MCF 10A (cell line): ENCODE data around the gene TRIM54. TPM values are rescaled to one million over a fixed set of nuclear protein-coding genes. Genes with fewer than 3 reads are reported as not detected.
A peak's percentile ranks its signal among the peaks of the same experiment; 100 is the strongest.

Experiments
- BruUV-seq: library from RNA; stranded (reverse); fragments of 400-500 nt; replicated peaks from 2 replicates; lab custom pipeline; 2021; lab: Mats Ljungman, UMichigan
- CTCF ChIA-PET: fragments of 300-600 bp; sonication (Branson Sonifier 250); formaldehyde crosslinking; extraction: SDS; loops from one replicate; lab custom pipeline; 2021; ENCODE audit warnings: antibody characterized with exemption, inconsistent platforms; lab: Yijun Ruan, JAX
- POLR2A ChIA-PET: fragments of 300-600, 350-650 bp; sonication (Branson Sonifier 250); formaldehyde crosslinking; extraction: SDS; loops from one replicate; lab custom pipeline; 2020; ENCODE audit warnings: antibody characterized with exemption, inconsistent platforms; lab: Yijun Ruan, JAX
- DNase-seq: peaks from one replicate; pipeline ENCODE4 v3.0.0-alpha.2; 2018; ENCODE audit not compliant: unreplicated experiment
- H3K27ac Mint-ChIP-seq: one replicate; pipeline ENCODE4 v1.8.0; 2022; ENCODE audit warnings: mild to moderate bottlenecking, low read depth, mixed read lengths; ENCODE audit not compliant: unreplicated experiment
- H3K27me3 Mint-ChIP-seq: one replicate; pipeline ENCODE4 v1.8.0; 2022; ENCODE audit warnings: mixed read lengths; ENCODE audit not compliant: insufficient read depth, unreplicated experiment
- H3K36me3 Mint-ChIP-seq: one replicate; pipeline ENCODE4 v1.8.0; 2022; ENCODE audit warnings: mild to moderate bottlenecking, moderate library complexity, mixed read lengths; ENCODE audit not compliant: insufficient read depth, unreplicated experiment
- H3K4me1 Mint-ChIP-seq: one replicate; pipeline ENCODE4 v1.8.0; 2022; ENCODE audit warnings: mixed read lengths; ENCODE audit not compliant: insufficient read depth, unreplicated experiment
- H3K4me3 Mint-ChIP-seq: one replicate; pipeline ENCODE4 v1.8.0; 2022; ENCODE audit warnings: mild to moderate bottlenecking, moderate library complexity, mixed read lengths; ENCODE audit not compliant: unreplicated experiment
- H3K9me3 Mint-ChIP-seq: one replicate; pipeline ENCODE4 v1.8.0; 2022; ENCODE audit warnings: mixed read lengths; ENCODE audit not compliant: unreplicated experiment
- intact Hi-C: fragments of 100-400 bp; cut with micrococcal nuclease; formaldehyde crosslinking; loops from 2 replicates; pipeline ENCODE4 v1.14.1; 2022
- total RNA-seq: library from RNA; stranded (reverse); gene quantifications from 2 replicates; pipeline ENCODE4 v1.2.3, GENCODE V29; 2022
- TF ChIP-seq, protein P1 (sequence below): fragments of 200-600 bp; IDR thresholded peaks from one replicate; pipeline ENCODE4 v1.8.0; 2022; ENCODE audit warnings: antibody characterized with exemption, mild to moderate bottlenecking; ENCODE audit not compliant: unreplicated experiment

The TRIM54 gene
- total RNA-seq, 1 experiment from 2014 or later: not detected

DNA sequence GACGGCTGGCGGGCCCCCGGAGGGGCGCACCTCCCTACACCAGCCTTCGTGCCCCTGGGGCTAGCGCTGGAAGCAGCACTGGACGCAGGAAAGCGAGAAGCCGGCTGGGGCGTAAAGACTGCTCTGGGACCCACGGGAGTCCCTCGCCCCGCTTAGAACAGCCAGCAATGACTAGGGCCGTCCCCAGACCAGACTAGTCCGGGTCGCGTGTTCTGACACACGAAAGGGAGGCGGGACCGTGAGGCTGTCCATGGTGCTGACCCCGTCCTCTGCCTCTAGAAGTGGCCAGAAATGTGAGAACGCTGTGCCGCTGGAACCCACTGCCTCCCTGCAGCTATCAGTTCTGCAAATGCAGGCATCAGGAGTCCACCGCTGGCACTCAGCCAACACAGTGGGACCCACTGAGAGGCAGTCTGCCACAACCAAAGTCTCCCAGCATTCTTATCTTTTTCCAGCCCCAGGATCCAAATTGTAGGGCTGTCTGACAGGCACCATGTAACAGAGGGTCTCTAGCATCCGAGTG is 26.2 kb downstream of the TRIM54 start, which contains the start of gene UCN:
Gene UCN (minus strand): TSS at position 87 of the 523 bp plus-strand sequence. CDS start 550 bp downstream, outside the sequence.
- no peaks in the 10 kb centered on the region for H3K27me3 Mint-ChIP-seq
- no peaks in the 10 kb centered on the region for H3K4me1 Mint-ChIP-seq
- H3K9me3 Mint-ChIP-seq: no peaks in the 10 kb centered on the region
- no peak within 1 kb of the TSS for H3K4me3 Mint-ChIP-seq
- ChIA-PET CTCF (interaction anchor here (0.6 to 1.0 kb wide), 3 partner anchors 15 to 239 kb away, joined by 3 to 5 read pairs (median 4); no protein-coding TSS in a partner anchor), POLR2A (no interaction called here)
- no peak for DNase-seq
- intact Hi-C loops: no loop called here
- peaks cover 27% of the 10 kb centered on the region for H3K36me3 Mint-ChIP-seq
- no TSS peak for BruUV-seq
- TF ChIP-seq, protein P1, sequence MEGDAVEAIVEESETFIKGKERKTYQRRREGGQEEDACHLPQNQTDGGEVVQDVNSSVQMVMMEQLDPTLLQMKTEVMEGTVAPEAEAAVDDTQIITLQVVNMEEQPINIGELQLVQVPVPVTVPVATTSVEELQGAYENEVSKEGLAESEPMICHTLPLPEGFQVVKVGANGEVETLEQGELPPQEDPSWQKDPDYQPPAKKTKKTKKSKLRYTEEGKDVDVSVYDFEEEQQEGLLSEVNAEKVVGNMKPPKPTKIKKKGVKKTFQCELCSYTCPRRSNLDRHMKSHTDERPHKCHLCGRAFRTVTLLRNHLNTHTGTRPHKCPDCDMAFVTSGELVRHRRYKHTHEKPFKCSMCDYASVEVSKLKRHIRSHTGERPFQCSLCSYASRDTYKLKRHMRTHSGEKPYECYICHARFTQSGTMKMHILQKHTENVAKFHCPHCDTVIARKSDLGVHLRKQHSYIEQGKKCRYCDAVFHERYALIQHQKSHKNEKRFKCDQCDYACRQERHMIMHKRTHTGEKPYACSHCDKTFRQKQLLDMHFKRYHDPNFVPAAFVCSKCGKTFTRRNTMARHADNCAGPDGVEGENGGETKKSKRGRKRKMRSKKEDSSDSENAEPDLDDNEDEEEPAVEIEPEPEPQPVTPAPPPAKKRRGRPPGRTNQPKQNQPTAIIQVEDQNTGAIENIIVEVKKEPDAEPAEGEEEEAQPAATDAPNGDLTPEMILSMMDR: no peak
- no peak within 1 kb of the TSS for H3K27ac Mint-ChIP-seq

DNA sequence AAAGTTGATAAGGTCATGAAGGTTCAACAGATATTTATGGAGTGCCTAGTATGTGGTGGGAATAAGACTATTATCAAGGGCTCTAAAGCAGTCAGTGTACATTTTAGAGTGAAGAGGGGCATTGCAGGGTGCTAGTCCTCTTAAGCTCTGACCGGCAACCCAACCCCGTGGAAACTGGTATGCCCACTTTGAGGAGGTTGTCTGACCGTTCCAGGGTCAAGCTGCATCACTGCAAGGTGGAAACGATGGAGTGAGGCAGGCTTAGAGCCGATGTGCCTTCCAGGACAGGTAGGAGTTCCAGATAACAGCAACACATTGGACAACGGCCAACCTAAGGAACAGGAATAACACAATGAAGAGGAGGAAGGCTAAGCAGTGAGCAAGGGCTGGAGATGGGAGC is 27.4 kb downstream of the TRIM54 start:
- H3K4me3 Mint-ChIP-seq: no peak overlapping the region
- intact Hi-C loops: no loop called here
- peaks cover 27% of the 10 kb centered on the region for H3K36me3 Mint-ChIP-seq
- CTCF ChIA-PET: interaction anchor here (0.5 to 1.4 kb wide), 4 partner anchors 9 to 64 kb away, joined by 3 read pairs; no protein-coding TSS in a partner anchor
- no peaks in the 10 kb centered on the region for H3K9me3 Mint-ChIP-seq
- TSS peak; percentile 58 for BruUV-seq
- H3K27me3 Mint-ChIP-seq: no peaks in the 10 kb centered on the region
- no peak for DNase-seq
- H3K4me1 Mint-ChIP-seq: no peaks in the 10 kb centered on the region
- POLR2A ChIA-PET: interaction anchor here (0.6 to 1.0 kb wide), 3 partner anchors 16 to 214 kb away, joined by 3 read pairs; no protein-coding TSS in a partner anchor
- H3K27ac Mint-ChIP-seq: no peak overlapping the region
- TF ChIP-seq, protein P1: no peak

DNA sequence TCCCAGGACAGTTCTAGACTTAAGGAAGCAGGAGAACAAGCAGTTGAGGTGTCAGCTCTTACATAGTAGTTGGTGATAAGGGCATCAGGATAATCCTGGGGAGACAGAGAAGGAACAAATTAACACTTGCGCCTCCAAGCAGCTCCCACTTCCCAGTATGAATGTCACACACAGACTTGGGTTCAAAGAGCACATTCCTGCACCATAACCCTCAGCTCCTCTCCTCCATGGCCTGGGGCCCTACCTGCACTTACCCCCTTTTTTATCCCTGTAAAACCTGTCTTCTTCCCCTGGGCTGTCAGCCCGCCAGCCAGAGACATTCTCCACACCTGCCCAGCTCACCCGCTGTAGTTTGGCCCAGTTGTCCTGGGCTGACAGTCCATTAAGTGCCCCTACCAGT is 29.9 kb downstream of the TRIM54 start:
- no peak overlapping the region for H3K27ac Mint-ChIP-seq
- no TSS peak for BruUV-seq
- no peak overlapping the region for H3K4me3 Mint-ChIP-seq
- ChIA-PET POLR2A (interaction anchor here (0.6 to 2.4 kb wide), 2 partner anchors 9 to 29 kb away, joined by 3 to 10 read pairs; no protein-coding TSS in a partner anchor), CTCF (interaction anchor here (1.0 to 2.0 kb wide), 2 partner anchors 9 to 31 kb away, joined by 3 to 13 read pairs; no protein-coding TSS in a partner anchor)
- no peaks in the 10 kb centered on the region for H3K9me3 Mint-ChIP-seq
- no peaks in the 10 kb centered on the region for H3K27me3 Mint-ChIP-seq
- TF ChIP-seq, protein P1: no peak
- peaks cover 27% of the 10 kb centered on the region for H3K36me3 Mint-ChIP-seq
- no peaks in the 10 kb centered on the region for H3K4me1 Mint-ChIP-seq
- intact Hi-C loops: no loop called here
- no peak for DNase-seq

DNA sequence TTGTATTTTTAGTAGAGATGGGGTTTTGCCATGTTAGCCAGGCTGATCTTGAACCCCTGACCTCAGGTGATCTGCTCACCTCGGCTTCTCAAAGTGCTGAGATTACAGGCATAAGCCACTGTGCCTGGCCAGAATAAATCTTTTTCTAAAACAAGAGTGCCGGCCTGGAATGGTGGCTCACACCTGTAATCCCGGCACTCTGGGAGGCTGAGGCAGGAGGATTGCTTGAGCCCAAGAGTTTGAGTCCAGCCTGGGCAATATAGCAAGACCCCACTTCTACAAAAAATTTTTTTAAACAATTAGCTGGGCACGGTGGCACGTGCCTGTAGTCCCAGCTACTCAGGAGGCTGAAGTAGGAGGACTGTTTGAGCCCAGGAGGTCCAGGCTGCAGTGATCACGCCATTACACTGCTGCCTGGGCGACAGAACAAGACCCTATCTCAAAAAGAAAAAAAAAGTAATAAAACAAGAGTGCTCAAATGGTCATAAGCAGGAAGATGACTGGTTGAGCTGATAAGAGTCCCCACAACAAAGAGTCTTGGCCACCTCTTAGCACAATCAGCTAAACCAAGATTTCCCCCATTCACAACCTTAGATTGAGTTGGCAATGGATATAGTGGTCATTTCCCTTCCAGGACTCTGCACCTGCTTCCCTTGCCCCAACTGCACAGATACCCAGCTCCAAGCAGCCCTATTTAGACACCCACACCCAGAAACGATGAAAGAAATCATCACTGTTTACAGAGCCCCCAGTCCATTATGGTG is 31.8 kb downstream of the TRIM54 start:
- Mint-ChIP-seq H3K4me1 (no peaks in the 10 kb centered on the region), H3K36me3 (peaks cover 37% of the 10 kb centered on the region), H3K4me3 (no peak overlapping the region), H3K9me3 (no peaks in the 10 kb centered on the region), H3K27ac (no peak overlapping the region), H3K27me3 (no peaks in the 10 kb centered on the region)
- TF ChIP-seq, protein P1: no peak
- POLR2A ChIA-PET: interaction anchor here (0.6 kb wide), 1 partner anchor 1487 kb away, joined by 4 read pairs; no protein-coding TSS in a partner anchor
- CTCF ChIA-PET: interaction anchor here (0.6 to 3.1 kb wide), 3 partner anchors 11 to 228 kb away, joined by 3 to 17 read pairs (median 3); no protein-coding TSS in a partner anchor
- DNase-seq: no peak
- intact Hi-C loops: no loop called here
- no TSS peak for BruUV-seq
